Activated T-helper 1 cell treated with anti-CD3 and anti-CD28 coated beads, Interleukin-2, amount 50 U/mL, for 16 hours (primary cell): ENCODE results near the gene SFXN5.

ENCODE experiments used
- DNase-seq, 2 donors: peaks; one replicate each; pipeline ENCODE4 v3.0.0-alpha.2; 2020; ENCODE audit warnings: low read depth in 1 of 2, low spot score in 1 of 2

Gene SFXN5

DNA sequence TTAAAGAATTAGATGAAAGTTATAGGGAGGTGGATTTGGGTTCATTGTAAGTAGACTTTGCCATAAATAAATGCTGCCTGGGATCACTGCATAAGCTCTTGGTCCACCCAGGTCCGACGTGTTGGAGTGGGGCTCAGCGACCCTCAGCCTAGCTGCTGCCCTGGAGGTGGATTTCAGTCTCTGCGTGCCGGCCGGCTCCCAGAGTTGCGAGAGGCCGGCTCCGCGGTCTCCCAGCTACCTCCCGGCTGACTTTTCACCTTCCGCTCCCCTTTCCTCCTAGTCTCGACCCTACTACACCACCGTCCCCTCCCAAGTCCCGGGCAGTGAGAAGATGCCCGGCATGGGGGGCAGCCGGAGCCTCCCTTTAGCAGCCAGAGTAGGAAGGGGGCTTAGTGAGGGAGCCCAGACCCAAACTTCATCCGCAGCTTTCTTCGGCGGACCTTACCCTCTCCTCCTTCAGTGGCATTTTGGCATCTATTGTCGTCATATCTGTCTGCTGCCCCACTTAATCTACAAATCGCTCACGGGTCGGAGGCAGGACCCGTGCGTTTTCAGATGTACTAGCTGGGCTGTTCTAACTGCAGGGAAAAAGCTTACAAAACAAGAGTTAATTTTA, 146.1 kb downstream of the SFXN5 start:
- DNase-seq = no peak

GRCh38 chr2:72924353-72925240, 146.9 kb downstream of the SFXN5 start:
- DNase-seq = no peak

GRCh38 chr2:72923833-72924352, 147.6 kb downstream of the SFXN5 start:
- DNase-seq = no peak

GRCh38 chr2:72921853-72922252, 149.7 kb downstream of the SFXN5 start:
- no peak for DNase-seq

- no peak for DNase-seq
Measured at GRCh38 chr2:72921088-72921851, 150.2 kb downstream of the SFXN5 start.

DNA sequence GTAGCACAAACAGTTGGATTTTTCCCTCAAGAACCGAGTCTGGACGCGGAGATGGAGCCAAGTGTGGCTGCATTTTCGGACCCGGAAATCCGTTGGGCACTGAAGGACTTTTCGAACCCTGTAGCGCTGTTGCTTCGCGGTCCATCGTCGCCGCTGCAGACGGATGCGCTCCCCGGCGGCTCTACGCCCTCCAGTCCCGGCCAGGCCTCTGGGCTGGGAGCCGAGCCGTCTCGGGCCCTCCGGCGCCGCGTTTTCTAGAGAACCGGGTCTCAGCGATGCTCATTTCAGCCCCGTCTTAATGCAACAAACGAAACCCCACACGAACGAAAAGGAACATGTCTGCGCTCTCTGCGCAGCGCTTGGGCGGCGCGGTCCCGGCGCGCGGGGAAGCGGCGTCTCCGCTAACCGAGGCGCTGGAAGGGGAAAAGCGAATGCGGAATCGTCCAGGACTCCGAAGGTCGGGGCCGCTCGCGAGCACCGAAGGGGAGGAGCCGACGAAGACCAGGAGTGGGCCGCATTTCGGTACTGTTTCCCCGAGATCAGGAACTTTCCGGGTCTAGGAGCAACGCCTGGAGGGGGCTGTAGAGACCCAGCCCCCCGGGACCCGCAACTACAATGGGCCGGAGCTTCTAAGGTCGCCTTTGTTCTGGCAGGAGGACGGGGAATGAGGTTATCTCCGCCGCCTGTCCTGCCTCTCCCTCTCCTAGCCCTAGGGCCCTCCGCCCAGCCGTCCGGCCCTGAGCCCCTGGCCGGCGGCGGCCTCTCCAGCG, 151.0 kb downstream of the SFXN5 start:
- no peak for DNase-seq

- no peak for DNase-seq
Measured at GRCh38 chr2:72919414-72920317, 151.8 kb downstream of the SFXN5 start.

DNA sequence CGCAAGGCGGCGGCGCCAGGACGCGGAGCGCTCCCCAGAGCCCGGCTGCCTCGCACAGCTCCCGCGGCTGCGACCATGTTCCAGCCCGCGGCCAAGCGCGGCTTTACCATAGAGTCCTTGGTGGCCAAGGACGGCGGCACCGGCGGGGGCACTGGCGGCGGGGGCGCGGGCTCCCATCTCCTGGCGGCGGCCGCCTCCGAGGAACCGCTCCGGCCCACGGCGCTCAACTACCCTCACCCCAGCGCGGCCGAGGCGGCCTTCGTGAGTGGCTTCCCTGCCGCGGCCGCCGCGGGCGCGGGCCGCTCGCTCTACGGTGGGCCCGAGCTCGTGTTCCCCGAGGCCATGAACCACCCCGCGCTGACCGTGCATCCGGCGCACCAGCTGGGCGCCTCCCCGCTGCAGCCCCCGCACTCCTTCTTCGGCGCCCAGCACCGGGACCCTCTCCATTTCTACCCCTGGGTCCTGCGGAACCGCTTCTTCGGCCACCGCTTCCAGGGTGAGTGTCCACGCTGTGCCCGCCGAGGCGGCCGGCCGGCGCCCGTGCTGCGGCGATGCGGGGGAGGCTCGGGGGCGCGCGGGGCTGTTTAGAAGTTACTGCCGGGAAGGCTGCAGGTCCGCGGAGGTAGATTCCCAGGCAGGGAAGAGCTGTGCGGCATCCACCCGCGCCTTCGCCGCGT, 153.5 kb downstream of the SFXN5 start:
- DNase-seq = no peak

GRCh38 chr2:72917138-72917876, 154.2 kb downstream of the SFXN5 start, which contains the start of gene EMX1:
Gene EMX1, plus strand, starts transcription at chr2:72917519. Its CDS starts 334 bp downstream, at chr2:72917853.
- no peak for DNase-seq

- DNase-seq = no peak
Measured at GRCh38 chr2:72916743-72917137, 154.8 kb downstream of the SFXN5 start.

DNA sequence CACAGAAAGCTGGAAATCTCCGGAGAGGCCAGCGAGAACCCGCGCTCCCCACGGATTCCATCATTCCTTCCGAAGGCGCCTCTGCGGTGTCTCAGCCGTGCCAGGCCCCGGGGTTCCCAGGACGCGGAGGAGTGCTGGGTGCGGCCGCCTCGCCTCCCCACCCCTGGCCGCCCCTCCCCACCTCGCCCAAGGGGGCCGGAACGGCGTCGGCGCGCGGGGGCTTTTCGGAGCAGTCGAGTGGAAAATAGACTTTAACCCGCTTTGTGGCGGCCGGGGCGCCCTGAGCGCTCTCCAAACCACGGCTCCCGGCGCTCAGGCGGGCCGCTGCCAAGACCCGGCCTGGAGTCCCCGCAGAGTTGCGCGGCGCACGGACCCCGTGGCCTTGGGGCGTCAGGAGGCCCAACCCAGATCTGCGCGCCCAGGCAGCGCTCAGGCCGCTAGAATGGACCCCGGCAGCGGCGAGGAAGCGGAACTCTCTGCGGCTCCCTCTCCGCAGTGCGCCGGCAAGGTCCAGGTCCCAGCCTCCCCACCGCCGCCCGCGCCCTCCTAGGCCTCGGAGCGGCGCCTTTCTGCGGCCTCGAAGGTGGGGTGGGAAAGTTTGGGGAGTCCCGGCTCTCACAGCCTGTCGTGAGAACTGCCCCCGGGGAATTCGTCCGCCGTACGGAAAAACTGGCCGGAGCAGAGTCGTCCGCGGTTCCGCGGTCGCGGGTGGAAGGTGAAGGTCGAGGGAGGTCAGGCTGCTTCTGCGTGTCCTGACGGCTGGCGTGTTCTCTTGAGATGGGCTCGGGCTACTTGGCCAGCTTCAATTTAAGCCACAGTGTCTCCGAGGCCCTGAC, 155.4 kb downstream of the SFXN5 start:
- DNase-seq = peak in 1 of 2 donors; percentile 3

- no peak for DNase-seq
Measured at GRCh38 chr2:72915320-72915906, 156.1 kb downstream of the SFXN5 start.

GRCh38 chr2:72914589-72915319, 156.8 kb downstream of the SFXN5 start:
- DNase-seq = no peak

DNA sequence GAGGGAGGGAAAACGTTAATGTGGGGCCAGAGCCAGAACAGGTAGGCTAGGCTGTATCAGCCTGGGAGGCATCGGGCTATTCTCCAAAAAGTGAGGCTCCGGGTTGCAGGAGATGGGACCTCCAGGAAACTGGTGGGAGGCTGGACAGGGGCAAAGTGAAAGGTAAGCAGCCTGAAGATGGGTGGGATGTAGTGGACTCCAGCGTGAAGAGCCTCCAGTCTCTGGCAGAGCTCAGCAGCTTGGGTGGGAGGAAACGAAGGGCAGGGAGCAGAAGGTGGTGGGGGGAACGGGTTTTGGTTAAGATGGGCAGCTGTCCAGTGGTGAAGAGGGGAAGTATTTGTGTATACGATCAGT, 157.3 kb downstream of the SFXN5 start:
- no peak for DNase-seq

DNA sequence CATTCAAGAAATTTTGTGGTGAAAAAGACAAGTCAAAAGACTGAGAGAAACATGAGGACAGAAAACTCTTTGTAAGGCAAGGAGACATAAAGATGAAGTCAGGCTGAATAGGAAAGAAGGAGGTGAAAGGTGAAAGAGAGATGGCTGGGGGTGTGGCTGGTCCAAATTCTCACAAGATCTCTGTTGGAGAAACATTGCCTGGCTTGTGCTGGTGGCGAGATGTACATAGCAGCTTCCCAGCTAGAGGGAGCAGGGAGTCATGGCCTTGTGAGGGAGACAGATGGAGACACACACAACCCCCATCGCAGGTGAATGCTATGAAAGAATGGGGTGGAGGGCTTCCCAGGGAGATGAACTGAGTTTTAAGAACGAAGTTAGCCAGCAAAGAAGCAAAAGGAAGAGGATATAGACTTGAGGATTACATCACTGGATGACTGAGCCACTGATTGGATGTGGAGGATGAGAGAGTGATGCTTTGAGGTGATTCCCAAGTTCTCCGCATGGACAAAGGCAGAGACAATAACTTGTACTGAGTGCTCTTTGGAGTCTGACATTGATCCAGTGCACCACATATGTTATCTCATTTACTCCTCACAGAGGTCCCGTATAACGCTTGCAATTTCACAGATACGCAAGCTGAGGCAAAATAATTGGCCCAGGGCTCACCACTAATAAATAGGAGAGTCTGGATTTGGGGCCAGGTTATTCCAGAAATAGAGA, 157.9 kb downstream of the SFXN5 start:
- no peak for DNase-seq

GRCh38 chr2:72911256-72911655, 160.3 kb downstream of the SFXN5 start:
- DNase-seq = no peak
